ENCODE measurements around the gene ETS1.

Gene ETS1

DNA sequence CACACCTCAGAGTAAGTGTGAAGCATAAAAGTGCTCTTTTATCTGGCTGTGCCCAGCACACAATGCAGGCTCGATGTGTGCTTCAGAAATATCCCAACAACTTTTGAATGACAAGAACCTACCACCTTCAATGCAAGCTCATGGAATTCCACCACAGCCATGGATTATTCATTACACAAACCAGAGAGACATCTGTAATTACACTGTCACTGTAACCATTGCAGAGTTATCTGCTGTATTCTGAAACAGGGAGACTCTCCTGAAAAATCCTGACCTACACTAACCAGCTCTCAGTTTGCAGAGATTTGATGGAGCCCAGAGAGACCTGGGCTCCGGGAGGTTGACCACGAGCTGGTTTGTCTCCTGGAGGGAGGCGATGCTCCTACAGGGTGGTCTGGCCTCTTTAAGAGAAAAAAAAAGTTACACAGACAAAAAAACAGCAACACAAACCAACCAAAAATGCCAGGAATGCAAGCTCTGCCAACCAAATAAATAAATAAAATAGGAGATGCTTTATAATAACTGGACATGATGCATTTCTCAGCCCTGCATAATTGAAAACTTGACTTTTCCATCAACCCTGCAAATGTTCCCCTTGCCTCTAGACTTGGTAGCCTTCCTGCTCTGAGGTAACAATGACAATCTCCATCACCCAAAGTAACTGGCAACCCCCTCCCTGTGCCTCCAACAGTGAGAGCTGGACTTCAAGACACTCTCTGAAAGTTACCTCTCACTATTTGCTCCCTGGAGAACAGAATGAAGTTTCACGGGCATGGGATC is 69.7 kb downstream of the ETS1 start:
- no peak for DNase-seq

DNA sequence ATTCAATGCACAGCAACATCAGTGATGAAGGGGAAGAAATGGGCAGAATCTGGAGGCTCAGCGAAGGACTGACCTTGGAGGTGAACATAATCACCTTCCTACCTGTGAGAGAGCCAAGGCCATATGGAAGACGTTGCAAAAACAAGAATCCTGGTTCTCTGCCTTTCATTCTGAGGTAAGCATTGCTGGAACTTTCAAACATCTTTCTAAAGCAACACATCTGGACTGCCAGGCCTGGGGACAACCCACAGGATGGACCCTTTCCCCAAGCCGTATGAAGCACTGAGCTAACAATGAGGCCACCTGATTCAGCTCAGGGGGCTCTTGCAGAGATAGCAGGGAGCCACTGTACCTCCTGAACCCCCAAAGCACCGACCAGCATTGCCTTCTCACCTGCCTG is 70.5 kb downstream of the ETS1 start:
- no peak for DNase-seq

GRCh38 chr11:128515826-128516778 is 71.3 kb downstream of the ETS1 start:
- DNase-seq = no peak

DNA sequence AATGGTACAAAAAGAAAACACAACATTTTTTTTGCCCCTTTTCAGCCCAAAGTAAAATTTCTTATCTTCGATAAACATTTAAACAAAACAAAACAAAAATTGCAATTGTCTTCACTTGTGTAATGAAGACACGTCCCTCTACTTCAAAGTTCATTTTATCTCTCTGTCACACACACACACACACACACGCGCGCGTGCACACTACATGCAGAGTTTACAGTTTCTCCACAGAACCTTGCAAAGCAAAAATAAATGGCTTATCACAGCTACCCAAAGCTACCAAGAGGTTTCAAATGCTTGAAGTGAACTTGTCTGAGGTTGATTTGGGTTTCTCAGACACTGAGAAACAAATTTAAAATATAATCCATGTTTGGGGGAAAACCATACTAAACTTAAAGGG is 72.3 kb downstream of the ETS1 start:
- peak; percentile 57 for DNase-seq

GRCh38 chr11:128513915-128514681 is 73.3 kb downstream of the ETS1 start:
- DNase-seq = no peak

GRCh38 chr11:128512474-128512996 is 74.8 kb downstream of the ETS1 start:
- peak; percentile 59 for DNase-seq

DNA sequence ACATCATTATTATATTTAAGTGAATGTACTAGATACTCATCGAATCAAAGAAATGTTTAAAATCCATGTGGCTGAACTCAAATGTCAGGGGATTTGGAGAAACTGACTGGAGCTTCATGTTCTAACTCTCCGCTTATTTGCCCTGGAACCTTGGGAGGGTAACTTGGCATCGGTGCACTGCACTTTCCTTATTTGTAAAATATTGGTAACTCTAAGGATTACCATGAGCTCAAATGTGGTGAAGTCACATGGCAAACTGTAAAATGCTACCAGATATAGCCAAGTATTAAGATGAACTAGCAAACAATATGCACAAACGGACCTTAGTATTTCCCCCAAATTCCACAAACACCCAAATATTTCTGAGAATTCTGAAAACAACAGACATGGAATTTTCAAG is 75.6 kb downstream of the ETS1 start:
- DNase-seq = no peak

DNA sequence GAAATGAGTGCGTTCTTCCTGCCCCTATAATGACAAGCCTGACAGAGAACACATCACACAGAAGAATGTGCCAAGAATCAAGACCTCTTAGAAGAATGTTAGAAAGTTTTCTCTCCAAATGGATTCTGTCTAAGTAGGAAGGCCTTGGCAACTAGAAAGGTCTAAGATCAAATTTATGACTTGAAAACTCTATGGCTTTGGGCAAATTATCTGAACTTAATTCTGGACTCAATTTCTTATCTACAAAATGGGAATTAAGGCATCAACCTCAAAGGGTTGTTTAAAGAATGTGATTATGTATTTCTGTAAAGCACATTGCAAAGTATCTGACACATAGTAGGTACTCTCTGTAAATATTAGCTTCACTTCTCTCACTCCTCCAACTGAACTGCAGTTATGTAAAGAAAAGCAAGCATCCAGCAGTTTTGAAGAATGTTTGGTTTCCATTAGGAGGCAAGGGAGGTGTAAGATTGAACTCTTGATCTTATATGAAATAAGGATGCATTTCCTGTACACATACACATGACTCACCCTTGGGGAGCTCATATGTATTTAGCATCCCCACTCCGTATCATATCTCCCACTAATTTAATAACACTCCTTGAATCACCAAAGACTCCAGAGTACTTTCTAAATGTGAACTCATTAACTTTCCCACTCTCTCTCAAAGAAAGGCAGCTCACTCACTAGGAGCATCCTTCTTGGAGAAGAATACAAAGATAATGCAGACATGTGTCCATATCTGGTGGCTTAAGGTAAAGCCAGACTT is 77.6 kb downstream of the ETS1 start:
- DNase-seq = no peak

GRCh38 chr11:128508770-128509510 is 78.4 kb downstream of the ETS1 start:
- peak; percentile 61 for DNase-seq

DNA sequence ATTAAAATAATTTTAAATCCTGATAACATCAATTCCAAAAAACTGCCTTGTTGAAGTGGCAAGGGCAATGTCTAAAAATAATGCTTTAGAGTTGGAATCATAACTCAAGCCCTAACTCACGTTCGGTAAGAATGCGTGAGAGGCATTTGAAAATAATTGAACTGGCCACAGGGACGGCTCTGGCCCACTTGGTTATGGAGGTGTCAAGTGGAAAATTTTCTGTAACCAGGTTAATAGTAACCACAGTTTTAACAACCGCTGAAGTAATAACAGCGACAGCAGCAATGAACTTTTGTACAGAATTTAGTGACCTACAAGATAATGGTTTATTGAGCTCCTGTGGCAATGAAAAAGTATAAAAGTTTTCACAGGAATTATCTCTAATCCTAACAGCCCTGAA is 79.4 kb downstream of the ETS1 start:
- no peak for DNase-seq

GRCh38 chr11:128506999-128507611 is 80.3 kb downstream of the ETS1 start:
- peak; percentile 61 for DNase-seq

DNA sequence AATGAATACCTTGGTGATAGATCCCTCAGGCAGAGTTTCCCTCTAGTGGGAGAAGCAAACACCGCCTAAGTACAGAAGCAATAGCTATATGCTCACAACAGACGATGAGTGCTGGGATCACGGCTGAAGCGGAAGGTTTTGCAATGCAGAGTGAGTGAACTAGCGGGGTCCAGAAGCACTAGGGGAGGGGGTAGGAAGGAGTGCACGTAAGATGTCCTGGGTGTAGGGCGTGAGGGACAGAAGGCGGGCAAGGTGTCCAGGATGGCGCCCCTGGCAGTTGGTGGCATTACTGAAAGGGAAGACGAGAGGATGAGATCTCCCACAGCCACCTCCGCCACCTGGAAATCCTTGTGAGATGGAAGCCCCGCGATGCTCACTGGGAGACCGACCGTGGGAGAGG is 81.0 kb downstream of the ETS1 start:
- no peak for DNase-seq

GRCh38 chr11:128505449-128506065 is 81.8 kb downstream of the ETS1 start:
- no peak for DNase-seq

DNA sequence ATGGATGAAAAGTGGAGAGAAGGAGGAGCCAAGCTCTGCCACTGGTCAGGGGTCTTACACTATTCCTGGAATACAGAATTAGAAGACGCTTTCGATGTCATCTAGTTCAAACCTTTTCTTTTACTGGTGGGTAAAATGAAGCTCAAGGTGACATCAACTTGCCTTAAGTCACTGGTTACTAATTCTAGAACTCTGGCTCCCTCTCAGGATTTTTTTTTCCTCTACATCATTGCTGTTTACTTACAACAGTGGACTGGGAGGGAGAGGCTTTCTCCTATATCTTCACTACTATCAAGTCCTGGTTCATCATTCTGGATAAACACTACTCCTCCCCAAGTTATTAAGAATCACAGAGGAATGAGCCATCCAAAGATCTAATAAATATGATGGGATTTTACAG is 82.9 kb downstream of the ETS1 start:
- DNase-seq = no peak

DNA sequence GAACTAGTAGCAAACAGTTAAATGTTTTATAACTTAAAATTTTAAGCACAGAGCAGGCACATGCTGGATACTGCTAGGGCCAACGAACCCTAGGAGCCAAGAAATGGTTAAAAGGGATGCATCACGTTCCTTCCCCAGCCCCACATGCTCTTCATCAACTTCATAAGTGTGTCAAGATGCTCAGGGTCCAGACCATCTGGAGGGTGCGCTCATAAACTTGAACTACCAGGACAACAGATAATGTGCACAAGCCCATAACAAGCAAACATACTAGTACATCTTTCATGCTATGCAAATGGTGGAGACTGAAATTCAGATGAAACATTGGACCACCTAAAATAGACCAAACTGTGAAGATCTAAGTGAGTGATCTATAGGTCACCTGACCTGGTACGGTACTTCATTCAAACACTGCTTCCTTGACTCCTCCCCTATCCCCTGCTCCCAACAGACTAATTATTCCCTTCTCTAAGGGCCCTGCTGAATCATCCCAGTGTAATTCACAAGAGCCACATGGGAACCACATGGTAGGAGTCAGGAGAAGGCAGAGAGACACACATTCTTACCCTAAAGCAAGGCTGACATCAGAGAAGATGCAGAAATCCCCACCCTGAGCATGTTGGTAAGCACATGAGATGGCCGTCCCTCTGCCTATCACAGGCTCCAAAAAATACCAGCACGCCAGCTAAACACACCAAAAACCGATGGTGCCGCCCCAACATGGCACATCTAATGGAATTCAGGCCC is 83.9 kb downstream of the ETS1 start:
- no peak for DNase-seq

GRCh38 chr11:128502726-128503125 is 84.6 kb downstream of the ETS1 start:
- no peak for DNase-seq

GRCh38 chr11:128501632-128502549 is 85.5 kb downstream of the ETS1 start:
- no peak for DNase-seq

GRCh38 chr11:128501008-128501407 is 86.3 kb downstream of the ETS1 start:
- DNase-seq = no peak

GRCh38 chr11:128500493-128500892 is 86.9 kb downstream of the ETS1 start:
- no peak for DNase-seq

All from CD4-positive, alpha-beta T cell treated with Interleukin-6 for 4 hours (primary cell).